SU-DHL-6 (cell line): ENCODE data around the gene STX1A.

Experiments used
- EZH2phosphoT487 ChIP-seq: fragments of 200-600 bp; sonication (generic), shearing (Covaris generic); conservative IDR thresholded peaks from 2 replicates; pipeline ENCODE4 v1.6.1; 2018; ENCODE audit warnings: mild to moderate bottlenecking, antibody characterized with exemption, low read length, moderate library complexity, mixed read lengths
- TF ChIP-seq, protein P1 (sequence below): fragments of 200-600 bp; sonication (generic); IDR thresholded peaks from one replicate; pipeline ENCODE4 v1.5.1; 2017; ENCODE audit warnings: antibody characterized with exemption, mild to moderate bottlenecking, low read length, moderate library complexity; ENCODE audit not compliant: insufficient read depth, poor library complexity, severe bottlenecking

DNA sequence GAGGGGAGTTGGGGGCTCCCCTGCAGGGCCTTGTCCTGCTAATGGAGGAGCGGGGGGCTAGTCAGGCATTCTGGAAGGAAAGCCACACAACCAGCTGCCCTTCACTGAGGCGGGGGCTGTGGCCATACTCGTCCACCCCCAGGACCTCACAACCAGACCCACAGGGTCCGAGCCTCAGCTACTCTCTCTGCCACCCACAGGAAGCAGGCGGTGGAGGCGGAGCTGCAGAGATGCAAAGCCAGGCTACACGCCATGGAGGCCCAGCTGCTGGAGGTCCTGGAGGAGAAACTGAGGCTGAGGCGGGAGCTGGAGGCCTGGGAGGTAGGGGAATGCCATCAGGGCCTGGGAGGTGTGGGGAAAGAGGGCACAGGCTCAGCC lies 16.0 kb upstream of the STX1A start:
- TF ChIP-seq, protein P1, sequence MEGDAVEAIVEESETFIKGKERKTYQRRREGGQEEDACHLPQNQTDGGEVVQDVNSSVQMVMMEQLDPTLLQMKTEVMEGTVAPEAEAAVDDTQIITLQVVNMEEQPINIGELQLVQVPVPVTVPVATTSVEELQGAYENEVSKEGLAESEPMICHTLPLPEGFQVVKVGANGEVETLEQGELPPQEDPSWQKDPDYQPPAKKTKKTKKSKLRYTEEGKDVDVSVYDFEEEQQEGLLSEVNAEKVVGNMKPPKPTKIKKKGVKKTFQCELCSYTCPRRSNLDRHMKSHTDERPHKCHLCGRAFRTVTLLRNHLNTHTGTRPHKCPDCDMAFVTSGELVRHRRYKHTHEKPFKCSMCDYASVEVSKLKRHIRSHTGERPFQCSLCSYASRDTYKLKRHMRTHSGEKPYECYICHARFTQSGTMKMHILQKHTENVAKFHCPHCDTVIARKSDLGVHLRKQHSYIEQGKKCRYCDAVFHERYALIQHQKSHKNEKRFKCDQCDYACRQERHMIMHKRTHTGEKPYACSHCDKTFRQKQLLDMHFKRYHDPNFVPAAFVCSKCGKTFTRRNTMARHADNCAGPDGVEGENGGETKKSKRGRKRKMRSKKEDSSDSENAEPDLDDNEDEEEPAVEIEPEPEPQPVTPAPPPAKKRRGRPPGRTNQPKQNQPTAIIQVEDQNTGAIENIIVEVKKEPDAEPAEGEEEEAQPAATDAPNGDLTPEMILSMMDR, result no peak
- no peak for TF ChIP-seq EZH2phosphoT487
